Measurements from ENCODE around the gene APP.

APP gene

DNA sequence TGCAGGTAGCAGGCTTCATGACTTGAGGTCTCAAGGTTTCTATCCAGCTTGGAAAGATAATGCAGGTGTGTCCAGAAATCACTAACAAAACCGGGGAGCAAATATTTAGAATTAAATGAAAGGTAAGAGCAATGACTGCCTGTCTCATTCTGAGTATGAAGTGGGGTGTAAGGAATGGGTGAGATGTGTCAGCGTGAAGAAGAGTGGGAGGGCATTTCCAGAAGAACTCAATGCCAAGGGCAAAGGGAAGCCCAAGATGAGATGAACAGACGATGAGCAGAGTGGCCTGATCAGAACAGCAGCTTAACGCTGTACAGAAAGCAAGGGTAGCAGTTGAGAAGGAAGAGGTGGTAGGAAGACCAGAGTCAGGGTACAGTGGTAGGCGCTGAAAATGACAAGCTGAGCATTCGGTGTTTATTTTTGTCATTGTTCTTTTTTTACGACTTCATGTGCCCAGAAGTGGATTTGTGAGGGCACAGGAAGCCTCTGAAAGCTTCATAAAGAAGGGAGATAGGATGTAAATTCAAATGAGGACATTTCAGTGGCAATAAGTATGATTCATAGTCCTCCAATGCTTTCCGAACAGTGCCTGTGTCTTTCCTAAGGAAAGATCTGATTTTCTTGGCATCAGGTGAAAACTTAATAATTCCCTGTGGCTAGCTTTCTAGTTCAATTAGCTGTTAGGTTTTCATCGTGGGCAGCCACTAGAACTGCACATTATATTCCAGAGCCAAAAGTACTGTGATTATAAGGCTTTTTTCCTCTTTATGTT lies 190.5 kb downstream of the APP start:
- ChIA-PET POLR2A (no interaction called here), CTCF (interaction anchor here (0.7 to 1.0 kb wide), 2 partner anchors 108 to 372 kb away, joined by 3 read pairs; no protein-coding TSS in a partner anchor)
- Histone ChIP-seq H3K9me3 (ENCODE audit: control insufficient read depth, insufficient read depth, low read depth, low read length) (no peaks in the 10 kb centered on the region), H3K4me3 (ENCODE audit: low read depth, low read length) (no peak overlapping the region), H3K4me1 (ENCODE audit: control insufficient read depth, insufficient read depth, low read length) (no peaks in the 10 kb centered on the region; the same call in 1 of the 2 replicates), H3K36me3 (ENCODE audit: control insufficient read depth in 2 of 2, insufficient read depth in 1 of 2, low read length in 2 of 2) (peaks cover 8 to 43% of the 10 kb centered on the region in 2 experiments; a peak in 2 of 3 replicates), H3K27ac (ENCODE audit: extremely low read depth, low read depth, low read length) (no peak overlapping the region)
- TF ChIP-seq ZNF239 (tag by site-specific recombination; IDR thresholded peaks at IDR 0.05) (no peak), FEZF1 (tag by site-specific recombination; IDR thresholded peaks at IDR 0.05) (peak; percentile 77), OSR2 (tag by site-specific recombination; IDR thresholded peaks at IDR 0.05) (peak; percentile 34; the same call in 1 of the 2 replicates)

GRCh38 chr21:25977068-25977611 lies 193.4 kb downstream of the APP start:
- Histone ChIP-seq H3K9me3 (ENCODE audit: control insufficient read depth, insufficient read depth, low read depth, low read length) (no peaks in the 10 kb centered on the region), H3K4me1 (ENCODE audit: control insufficient read depth, insufficient read depth, low read length) (no peaks in the 10 kb centered on the region), H3K27ac (ENCODE audit: extremely low read depth, low read depth, low read length) (no peak overlapping the region), H3K36me3 (ENCODE audit: control insufficient read depth in 2 of 2, insufficient read depth in 1 of 2, low read length in 2 of 2) (peaks cover 20 to 65% of the 10 kb centered on the region in 2 experiments), H3K4me3 (ENCODE audit: low read depth, low read length) (no peak overlapping the region)
- ChIA-PET CTCF (no interaction called here), POLR2A (no interaction called here)
- no peak for TF ChIP-seq RBAK (tag by site-specific recombination; IDR thresholded peaks at IDR 0.05)
- TF ChIP-seq, protein P1, sequence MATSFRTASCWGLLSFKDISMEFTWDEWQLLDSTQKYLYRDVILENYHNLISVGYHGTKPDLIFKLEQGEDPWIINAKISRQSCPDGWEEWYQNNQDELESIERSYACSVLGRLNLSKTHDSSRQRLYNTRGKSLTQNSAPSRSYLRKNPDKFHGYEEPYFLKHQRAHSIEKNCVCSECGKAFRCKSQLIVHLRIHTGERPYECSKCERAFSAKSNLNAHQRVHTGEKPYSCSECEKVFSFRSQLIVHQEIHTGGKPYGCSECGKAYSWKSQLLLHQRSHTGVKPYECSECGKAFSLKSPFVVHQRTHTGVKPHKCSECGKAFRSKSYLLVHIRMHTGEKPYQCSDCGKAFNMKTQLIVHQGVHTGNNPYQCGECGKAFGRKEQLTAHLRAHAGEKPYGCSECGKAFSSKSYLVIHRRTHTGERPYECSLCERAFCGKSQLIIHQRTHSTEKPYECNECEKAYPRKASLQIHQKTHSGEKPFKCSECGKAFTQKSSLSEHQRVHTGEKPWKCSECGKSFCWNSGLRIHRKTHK (tag by site-specific recombination; IDR thresholded peaks at IDR 0.05), result no peak
- TF ChIP-seq OVOL3 (tag by site-specific recombination; IDR thresholded peaks at IDR 0.05), result no peak
- TF ChIP-seq ZNF311 (tag by site-specific recombination; IDR thresholded peaks at IDR 0.05; ENCODE audit: borderline replicate concordance), result no peak
- TF ChIP-seq, protein P2, sequence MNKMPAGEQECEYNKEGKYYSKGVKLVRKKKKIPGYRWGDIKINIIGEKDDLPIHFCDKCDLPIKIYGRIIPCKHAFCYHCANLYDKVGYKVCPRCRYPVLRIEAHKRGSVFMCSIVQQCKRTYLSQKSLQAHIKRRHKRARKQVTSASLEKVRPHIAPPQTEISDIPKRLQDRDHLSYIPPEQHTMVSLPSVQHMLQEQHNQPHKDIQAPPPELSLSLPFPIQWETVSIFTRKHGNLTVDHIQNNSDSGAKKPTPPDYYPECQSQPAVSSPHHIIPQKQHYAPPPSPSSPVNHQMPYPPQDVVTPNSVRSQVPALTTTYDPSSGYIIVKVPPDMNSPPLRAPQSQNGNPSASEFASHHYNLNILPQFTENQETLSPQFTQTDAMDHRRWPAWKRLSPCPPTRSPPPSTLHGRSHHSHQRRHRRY (tag by site-specific recombination; IDR thresholded peaks at IDR 0.05), result no peak
- TF ChIP-seq ZNF501 (tag by site-specific recombination; IDR thresholded peaks at IDR 0.05), result no peak
- no peak for TF ChIP-seq ZNF830 (tag by site-specific recombination; IDR thresholded peaks at IDR 0.05; ENCODE audit: low read depth)
- no peak for TF ChIP-seq ZNF184 (tag by site-specific recombination; IDR thresholded peaks at IDR 0.05)
- no peak for TF ChIP-seq ZNF76 (tag by site-specific recombination; IDR thresholded peaks at IDR 0.05; ENCODE audit: borderline replicate concordance, low read depth)
- TF ChIP-seq BCL11A (tag by site-specific recombination; IDR thresholded peaks at IDR 0.05; ENCODE audit: low read depth), result no peak
- no peak for TF ChIP-seq ZNF677 (tag by site-specific recombination; IDR thresholded peaks at IDR 0.05)
- TF ChIP-seq ZNF202 (tag by site-specific recombination; IDR thresholded peaks at IDR 0.05; ENCODE audit: borderline replicate concordance), result no peak
- TF ChIP-seq ZNF335 (tag by site-specific recombination; conservative IDR thresholded peaks at IDR 0.05), result no peak
- no peak for TF ChIP-seq SALL2 (tag by site-specific recombination; IDR thresholded peaks at IDR 0.05; ENCODE audit: borderline replicate concordance)
- TF ChIP-seq WT1 (tag by site-specific recombination; IDR thresholded peaks at IDR 0.05), result no peak
- TF ChIP-seq REPIN1 (tag by site-specific recombination; IDR thresholded peaks at IDR 0.05; ENCODE audit: low read depth), result no peak
- TF ChIP-seq ZNF221 (tag by site-specific recombination; IDR thresholded peaks at IDR 0.05; ENCODE audit: borderline replicate concordance), result no peak

Data from HEK293 (cell line).